GM21528 (cell line): ENCODE measurements around the gene IL1R1.
"Not testable (repeated sequence)": the region's sequence is repeated elsewhere in the genome, so short reads cannot be mapped to it uniquely, and the experiment has no call there.

Experiments used
- ATAC-seq: cut with Tn5 transposase; IDR thresholded peaks from one replicate; pipeline ENCODE4 v1.9.1; 2021; ENCODE audit warnings: mild to moderate bottlenecking, moderate library complexity; ENCODE audit not compliant: unreplicated experiment, low FRiP score

The IL1R1 gene, protein sequence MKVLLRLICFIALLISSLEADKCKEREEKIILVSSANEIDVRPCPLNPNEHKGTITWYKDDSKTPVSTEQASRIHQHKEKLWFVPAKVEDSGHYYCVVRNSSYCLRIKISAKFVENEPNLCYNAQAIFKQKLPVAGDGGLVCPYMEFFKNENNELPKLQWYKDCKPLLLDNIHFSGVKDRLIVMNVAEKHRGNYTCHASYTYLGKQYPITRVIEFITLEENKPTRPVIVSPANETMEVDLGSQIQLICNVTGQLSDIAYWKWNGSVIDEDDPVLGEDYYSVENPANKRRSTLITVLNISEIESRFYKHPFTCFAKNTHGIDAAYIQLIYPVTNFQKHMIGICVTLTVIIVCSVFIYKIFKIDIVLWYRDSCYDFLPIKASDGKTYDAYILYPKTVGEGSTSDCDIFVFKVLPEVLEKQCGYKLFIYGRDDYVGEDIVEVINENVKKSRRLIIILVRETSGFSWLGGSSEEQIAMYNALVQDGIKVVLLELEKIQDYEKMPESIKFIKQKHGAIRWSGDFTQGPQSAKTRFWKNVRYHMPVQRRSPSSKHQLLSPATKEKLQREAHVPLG

DNA sequence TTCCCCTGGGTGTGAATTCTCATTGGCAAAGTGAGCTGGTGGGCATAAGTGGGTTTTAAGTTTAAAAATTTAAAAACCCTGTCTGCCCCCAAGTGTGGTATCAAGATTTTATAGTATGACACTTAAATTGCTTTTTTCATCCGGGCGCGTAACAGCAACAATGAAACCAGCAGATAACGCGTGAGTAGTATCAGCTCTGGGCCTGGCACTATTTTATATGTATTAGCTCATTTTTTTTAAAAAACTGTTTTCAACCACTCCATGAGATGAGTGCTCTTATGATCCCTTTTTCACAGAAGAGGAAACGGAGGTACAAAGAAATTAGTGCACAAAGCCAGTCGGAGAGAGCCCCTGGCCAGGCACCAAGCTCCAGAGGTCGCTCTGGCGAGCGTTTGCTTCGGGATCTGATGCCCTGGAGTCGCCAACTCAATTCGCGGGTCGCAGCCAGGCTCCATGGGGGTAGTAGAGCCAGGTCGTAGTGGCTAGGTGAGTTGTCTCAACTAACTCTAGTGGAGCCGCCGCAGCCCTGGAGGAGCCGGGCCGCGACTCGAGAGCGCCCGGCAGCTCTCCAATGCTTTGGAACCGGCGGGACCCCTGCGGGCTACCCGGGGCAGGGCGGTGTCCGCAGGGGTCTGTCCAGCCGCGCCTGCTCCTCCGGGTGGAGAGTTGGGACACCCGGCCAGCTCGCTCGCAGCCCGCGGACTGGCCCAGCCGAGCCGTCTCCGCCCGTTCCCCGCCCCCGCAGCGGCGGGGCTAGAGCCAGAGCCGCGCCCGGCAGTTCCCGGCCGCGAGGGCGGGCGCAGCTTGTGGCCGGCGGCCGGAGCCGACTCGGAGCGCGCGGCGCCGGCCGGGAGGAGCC, at the start of gene IL1R1:
TSS of gene IL1R1 (plus strand) at position 777 of the 859 bp plus-strand sequence. CDS start 14,979 bp downstream, outside the sequence.
- ATAC-seq: no peak

DNA sequence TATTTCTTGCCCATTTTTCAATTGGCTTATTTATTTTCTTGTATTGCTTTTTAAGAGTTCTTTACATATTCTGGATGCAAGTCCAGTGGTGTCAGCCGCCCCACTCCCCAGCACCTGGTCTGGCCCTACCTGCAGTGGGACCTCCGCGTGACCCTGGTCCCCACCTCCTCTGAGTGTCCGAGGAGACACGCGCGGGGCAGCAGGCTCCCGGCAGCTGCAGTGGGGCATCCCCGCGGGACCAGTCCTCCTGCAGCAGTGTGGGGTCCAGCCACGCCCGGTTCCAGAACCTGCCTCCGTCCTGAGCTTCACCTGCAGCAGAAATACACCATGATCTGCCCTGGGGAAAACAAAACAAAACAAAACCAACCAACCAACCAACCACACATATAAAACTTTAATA, 48.9 kb upstream of the IL1R1 start:
- no peak for ATAC-seq

DNA sequence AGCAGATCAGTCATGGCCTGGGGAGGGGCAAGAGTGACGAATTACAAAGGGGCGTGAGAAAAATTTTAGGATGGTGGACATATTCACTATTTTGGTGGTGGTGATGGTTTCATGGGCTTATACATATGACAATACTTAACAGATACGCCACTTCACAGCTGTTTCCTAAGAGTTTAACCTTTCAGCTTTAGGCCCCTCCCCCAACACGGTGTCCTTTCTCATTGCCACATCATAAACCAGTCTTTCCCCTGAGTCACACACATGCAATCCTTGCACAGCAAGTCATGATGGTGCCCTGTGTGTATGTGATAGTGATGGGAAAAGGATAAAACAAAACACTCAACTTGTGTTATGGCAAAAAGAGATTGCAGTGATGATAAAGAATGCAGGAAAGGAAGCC, 47.6 kb upstream of the IL1R1 start:
- ATAC-seq: no peak

DNA sequence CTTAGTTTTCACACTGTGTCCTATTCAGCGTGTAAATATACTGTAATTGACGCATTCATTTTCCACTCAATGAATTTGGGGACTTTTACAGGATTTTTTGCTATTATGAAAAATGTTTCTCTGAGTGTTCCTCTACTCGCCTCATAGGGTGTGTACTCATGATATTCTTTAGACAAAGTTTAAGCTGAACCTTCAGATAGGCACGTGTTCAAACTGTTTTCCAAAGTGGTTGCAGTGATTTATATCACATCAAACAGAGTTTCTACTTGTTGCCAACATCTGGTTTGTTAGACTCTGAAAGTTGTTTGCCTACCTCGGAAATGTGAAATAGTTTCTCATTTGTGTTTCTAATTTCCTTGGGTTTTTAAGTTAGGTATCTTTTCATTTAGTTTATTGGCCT, 46.4 kb upstream of the IL1R1 start:
- no peak for ATAC-seq

DNA sequence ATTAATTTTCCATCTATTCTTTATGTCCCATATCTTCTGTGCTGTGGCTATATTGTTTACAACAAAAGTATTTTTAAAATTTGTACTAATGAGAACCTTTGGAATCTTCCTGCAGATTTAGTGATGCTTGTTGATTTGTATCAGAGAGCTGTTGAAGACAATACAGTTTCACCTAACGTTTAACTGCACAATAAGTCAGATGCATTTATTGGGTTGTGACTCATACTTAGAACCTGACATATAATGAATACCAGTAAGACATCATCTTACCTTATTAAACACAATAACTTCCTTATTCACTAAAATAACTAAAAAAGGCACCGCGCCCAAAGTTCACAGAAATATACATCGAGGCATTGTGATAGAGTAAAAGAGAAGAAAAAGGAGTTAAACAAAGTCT, 43.8 kb upstream of the IL1R1 start:
- ATAC-seq: no peak

DNA sequence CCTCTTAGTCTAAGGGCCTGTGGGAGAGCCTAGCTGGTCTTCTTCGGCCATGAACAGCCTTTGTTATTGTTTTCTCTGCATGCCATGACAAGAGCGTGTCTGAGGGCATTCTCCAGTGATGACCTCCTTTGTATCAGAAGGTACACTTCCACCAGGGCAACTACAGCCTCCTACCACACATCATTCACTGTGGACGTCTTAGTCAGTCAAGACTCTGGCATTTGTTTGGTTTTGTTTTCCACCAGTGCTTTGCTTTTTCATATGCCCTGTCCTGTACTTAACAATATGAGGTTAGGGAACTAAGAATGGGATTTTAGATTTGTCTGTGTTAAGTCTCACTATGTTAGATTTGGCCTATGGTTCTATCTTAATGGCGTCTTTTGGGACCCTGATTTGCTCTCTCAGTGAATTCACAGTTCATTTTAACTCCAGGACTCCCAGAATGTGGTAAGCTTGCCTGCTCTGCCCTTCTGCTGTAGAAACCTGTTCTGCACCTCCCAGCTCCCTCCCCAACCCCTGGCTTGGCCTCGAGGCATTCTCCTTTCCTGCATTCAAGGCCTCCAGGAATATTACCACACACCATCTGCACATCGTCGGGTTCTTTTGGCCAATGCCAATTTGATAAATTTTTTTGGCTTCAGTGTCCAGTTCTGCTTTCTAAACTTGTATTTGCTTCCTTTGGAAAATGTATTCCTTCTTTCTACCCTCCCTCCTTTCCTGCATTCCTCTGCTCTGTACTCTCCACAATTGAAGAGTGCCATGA, 42.8 kb upstream of the IL1R1 start:
- ATAC-seq: no peak

DNA sequence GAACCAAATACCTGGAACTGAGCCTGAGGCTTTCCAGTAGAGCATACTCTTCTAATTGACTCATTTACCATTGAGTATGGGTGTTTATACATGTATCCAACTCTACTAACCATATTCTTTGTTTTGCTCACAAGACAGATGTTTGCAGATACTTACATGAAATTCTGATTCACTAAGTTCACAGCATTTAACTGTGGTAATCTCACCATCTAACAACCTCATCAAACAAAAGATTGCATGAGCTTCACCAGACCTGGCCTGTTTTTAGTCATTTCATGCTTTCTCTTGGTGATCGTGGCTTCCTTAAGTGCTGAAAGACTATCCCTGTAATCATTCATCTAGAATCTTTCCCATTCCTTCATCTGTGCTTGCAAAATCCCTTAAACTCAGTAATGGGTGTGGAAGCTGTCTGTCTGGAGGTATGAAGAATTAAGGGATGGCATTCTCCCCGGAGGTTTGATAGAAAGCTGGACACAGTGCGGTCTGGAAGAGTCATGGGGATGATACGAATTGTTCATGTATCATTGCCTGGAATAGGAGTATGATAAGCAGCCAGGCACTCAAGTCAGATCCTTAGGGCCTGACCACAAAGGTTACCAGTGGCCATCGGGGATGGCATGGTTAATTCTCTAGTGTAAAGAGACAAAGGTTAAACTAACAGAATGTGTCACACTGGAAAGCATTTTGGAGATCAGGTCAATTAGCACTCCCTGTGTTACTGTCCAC, 42.0 kb upstream of the IL1R1 start:
- no peak for ATAC-seq

DNA sequence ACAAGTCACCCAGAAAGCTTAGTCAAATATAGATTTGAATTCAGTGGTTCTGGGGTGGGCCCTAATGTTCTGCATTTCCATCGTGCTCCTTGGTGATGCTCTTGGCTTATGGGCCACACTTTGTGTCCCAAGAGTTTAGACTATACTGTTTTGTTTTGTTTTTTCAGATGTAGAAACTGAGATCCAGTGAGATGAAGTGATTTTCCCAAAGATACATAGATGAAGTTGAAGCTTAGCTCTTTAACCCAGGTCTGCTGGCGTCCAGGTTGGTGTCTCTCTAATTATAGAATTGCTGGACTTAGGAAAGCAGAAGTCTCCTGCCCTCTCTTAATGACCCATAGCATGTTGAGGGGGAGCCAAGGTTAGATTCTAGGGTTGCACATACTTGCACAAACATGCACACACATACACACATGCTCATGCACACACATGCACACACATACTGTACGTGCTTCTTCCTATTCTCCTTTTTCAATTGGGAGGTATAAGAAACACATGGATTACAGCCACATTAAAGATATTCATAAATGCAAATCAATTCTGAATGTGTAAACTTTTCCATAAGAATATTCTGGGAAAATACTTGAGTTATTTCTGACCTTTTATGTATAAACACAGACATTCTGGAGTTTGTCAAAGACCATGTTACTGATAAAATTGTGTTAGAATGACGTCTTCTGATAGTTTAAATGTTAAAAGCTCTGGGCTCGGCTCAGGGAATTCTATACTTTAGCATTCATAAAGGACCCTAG, 41.3 kb upstream of the IL1R1 start:
- ATAC-seq: no peak

DNA sequence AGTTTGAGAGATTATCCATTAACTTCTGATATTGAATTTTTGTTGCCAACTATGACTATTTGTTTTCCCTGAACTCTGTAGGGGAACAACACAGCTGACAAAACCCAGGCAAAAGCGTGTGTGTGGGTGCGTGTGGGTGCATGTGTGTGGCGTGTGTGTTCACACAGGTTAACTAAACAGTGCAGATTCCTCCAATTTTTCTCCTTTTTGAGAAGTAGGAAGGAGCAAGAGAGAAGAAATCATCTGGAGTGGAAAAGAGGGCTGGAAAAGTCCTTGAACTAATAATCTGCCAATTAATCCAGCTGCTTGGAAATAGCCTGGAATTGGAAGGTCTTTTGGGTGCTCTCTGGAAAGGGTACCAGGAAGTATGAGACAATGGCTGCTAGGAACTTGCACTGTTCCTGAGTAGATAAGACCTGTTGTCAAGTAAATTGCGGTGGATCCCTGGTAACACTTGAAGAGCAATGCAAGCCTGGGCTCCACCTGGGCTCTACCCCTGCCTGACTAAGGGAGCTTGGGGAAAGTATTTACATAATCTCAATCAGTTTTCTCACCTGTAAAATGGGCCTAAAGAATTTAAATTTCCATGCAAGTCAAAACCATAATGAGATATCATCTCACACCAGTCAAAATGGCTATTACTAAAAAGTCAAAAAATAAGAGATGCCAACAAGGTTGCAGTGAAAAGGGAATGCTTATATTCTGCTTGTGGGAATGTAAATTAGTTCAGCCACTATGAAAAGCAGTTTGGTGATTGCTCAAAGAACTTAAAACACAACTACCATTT, 40.5 kb upstream of the IL1R1 start:
- ATAC-seq: no peak

DNA sequence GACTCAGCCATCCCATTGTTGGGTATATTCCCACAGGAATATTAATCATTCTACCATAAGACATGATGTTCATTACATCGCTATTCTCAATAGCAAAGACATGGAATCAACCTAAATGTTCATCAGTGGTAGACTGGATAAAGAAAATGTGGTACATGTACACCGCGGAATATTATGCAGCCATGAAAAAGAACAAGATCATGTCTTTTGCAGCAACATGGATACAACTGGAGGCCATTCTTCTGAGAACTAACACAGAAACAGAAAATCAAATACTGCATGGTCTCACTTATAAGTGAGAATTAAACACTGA, 40.0 kb upstream of the IL1R1 start:
- not testable (repeated sequence) for ATAC-seq

DNA sequence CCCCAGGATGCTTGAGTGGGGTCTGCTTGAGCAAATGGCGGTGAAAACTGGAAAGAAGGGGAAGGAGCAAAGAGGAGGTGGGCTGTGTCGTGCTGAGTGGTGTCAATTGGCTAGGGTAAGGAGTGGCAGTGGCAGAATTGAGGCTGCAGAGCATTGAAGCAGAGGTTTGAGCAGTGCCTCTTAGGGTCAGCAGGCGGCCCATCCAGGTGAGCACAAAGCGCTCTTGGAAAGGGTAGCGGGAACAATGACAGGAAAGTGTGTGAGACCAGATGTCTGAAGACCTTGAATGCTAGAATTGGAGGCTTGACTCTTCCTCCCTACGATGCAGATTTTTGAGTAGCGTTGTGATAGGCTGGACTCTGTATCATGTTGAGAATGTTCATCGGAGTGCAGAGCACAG, 39.3 kb upstream of the IL1R1 start:
- no peak for ATAC-seq

DNA sequence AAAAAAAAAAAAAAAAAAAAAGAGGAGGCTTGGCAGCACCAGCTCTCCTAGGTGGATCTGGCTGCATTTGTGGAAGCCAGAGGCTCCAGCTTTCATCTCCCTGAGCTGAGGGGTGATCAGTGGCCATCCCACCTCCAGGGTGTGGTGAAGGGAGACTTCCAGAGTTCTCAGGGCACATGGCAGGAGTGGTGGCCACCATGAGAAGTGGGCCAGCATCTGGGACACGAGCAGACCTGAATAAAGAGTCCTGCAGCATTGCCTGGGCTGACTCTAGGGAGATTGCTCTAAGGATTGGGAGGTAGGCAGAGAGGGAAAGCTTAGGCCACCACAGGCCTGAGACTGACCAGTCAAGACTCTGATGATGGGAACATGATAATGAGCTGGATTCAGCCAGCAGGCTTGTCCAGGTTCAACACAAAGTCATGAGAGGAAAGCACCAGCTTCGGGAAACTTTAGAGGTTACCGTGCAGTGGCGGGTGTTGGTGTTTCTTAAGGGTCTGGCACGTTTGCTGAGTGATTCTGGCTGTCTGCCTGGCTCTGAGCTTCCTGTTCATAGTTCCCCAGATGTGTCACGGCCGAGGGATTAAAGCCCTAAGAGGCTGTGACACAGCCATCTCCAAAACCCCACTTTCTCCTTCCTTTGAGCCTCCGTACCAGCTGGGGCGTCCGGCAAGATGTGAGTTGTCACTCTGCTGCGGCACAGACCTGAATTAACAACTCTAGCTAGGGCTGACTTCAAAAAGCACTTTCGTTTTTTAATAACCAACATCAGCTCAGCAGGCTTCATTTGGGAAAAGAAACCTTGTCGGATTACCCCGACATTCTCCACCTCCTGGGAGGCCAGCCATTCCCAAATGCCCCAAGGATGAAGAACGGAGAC, 38.3 kb upstream of the IL1R1 start:
- ATAC-seq: peak; percentile 75

DNA sequence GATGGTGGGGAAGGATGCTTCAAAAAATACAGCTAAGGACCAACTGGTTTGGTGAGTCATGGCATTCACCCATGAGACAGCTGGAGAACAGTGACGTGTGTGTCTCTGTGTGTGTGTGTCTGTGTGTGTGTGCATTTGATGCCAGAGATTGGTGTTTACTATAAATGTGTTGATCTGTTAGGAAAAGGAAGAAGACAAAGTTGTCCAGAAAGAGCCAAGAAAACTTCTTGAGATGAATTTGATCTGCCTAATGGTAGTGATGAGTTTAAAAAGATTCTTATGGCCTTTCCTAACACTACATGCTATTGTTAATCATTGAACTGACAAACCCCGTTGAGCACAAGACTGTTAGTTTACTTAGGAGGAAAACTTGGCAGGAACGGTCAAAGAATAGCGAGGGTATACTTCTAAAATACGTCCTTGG, 36.4 kb upstream of the IL1R1 start:
- ATAC-seq: no peak

DNA sequence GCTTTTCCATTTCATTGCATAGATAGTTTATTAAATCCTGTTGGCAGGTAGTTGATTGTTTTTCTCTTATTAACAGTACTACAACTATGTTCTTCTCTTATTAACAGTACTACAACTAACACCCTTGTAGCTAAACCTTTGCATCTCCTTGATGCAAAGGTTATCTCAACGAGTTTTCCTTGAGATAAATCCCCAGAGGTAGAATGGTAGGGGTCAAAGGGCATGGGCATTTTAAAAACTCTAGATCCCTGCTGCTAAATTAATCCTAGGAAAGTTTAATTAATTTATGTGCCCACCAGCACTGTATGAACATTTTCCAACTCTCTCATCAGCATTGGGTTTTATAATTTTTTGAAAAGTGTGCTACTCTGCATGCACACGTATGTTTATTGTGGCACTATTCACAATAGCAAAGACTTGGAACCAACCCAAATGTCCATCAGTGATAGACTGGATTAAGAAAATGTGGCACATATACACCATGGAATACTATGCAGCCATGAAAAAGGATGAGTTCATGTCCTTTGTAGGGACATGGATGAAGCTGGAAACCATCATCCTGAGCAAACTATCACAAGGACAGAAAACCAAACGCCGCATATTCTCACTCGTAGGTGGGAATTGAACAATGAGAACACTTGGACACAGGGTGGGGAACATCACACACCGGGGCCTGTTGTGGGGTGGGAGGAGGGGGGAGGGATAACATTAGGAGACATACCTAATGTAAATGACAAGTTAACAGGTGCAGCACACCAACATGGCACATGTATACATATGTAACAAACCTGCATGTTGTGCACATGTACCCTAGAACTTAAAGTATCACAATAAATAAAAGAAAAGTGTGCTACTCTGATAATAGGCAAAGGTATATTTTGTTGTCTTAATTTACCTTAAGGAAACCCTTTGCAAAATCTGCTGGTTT, 35.5 kb upstream of the IL1R1 start:
- ATAC-seq: not testable (repeated sequence)

DNA sequence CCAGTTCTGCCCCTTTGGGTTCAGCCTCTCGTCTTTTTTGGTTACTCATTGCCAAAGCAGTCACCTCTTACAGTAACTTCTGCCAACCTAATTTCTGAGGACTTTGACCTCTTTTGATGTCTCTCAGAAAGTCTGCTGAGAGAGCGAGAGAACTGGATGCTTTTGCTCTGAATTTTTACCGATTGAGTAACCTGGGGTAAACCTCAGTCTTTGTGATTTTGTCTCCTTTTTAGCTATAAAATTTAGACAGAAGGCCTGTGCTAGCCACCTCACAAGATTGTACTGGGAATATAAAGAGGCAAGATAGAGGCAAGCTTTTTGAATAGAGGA, 34.8 kb upstream of the IL1R1 start:
- no peak for ATAC-seq

DNA sequence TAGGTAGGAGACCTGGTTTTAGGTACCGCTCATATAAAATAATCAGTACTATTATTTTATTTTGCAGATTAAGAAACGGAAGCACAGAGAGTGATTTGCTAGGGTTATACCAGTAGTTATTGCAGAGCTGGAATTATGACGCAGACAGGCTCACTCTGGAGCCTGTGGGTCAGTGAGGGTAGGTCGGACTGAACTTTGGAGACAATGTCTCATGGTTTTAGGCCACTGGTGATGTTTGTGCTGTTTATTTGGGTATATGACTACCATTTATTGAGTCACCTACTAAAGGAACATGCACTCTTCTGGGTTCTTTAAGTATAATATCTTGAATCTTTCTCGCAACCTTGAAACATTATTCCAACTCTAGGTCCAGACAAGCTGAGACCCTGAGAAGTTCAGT, 33.5 kb upstream of the IL1R1 start:
- no peak for ATAC-seq

DNA sequence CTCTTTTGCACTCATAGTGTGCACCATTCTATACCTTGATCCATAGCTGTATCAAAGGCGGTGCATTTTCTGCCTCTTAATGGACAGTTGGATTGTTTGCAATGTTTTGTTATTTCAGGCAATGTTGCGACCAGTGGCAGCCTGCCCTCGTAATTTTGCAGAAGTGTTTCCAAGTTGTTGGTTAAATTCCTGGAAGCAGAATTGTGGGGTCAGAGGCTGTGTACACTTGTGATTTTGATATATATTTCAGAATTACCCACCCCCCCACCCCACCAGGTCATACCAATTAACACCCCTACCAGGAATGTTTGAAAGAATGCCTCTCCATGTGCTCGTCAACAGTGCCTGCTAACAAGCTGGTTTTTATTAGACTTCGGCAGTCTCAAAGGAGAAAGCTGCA, 32.4 kb upstream of the IL1R1 start:
- ATAC-seq: no peak
